DND-41 (cell line): ENCODE data around the gene AK8.
A peak's percentile ranks its signal among the peaks of the same experiment; 100 is the strongest.

ENCODE experiments used
- ATAC-seq: fragments of 200-7000 bp; cut with Tn5 transposase; 3 replicates; pipeline ENCODE4 v1.9.1; 2021; ENCODE audit warnings: low read depth; ENCODE audit not compliant: insufficient read depth
- DNase-seq: peaks from one replicate; pipeline ENCODE4 v3.0.0-alpha.2; 2020
- H2AFZ ChIP-seq: 2 replicates; pipeline ENCODE4 v1.6.0; 2012; ENCODE audit warnings: low read depth, low read length
- H3K27ac ChIP-seq: 2 replicates; pipeline ENCODE4 v1.5.1; 2012; ENCODE audit warnings: low read length, inconsistent platforms
- H3K27me3 ChIP-seq: fragments of 200-600 bp; sonication (generic); 2 replicates; pipeline ENCODE4 v1.6.0; 2012; ENCODE audit warnings: low read length, mild to moderate bottlenecking, inconsistent platforms; ENCODE audit not compliant: insufficient read depth, poor library complexity
- H3K36me3 ChIP-seq: 2 replicates; pipeline ENCODE4 v1.5.1; 2012; ENCODE audit warnings: low read length, inconsistent platforms; ENCODE audit not compliant: insufficient read depth
- H3K4me1 ChIP-seq: 2 replicates; pipeline ENCODE4 v1.5.1; 2012; ENCODE audit warnings: mild to moderate bottlenecking, low read length; ENCODE audit not compliant: insufficient read depth
- H3K4me2 ChIP-seq: 2 replicates; pipeline ENCODE4 v1.6.0; 2012; ENCODE audit warnings: mild to moderate bottlenecking, moderate library complexity, low read length, inconsistent platforms; ENCODE audit not compliant: insufficient read depth
- H3K4me3 ChIP-seq, 2 experiments: fragments of 200-600 bp in 1 of 2; shearing (Covaris generic) in 1 of 2; 2 replicates each; pipeline ENCODE4 v1.5.1; 2012 to 2016; ENCODE audit warnings: inconsistent platforms in 2 of 2, low read length in 2 of 2, mild to moderate bottlenecking in 2 of 2, low read depth in 1 of 2, moderate library complexity in 1 of 2
- H3K79me2 ChIP-seq: 2 replicates; pipeline ENCODE4 v1.6.0; 2012; ENCODE audit warnings: low read length, inconsistent platforms; ENCODE audit not compliant: insufficient read depth
- H3K9ac ChIP-seq: 2 replicates; pipeline ENCODE4 v1.6.0; 2012; ENCODE audit warnings: low read depth, mild to moderate bottlenecking, inconsistent platforms, low read length, moderate library complexity
- H3K9me3 ChIP-seq: 2 replicates; pipeline ENCODE4 v1.5.1; 2012; ENCODE audit warnings: low read length, moderate library complexity, mild to moderate bottlenecking, inconsistent platforms; ENCODE audit not compliant: insufficient read depth, severe bottlenecking
- H4K20me1 ChIP-seq: 2 replicates; pipeline ENCODE4 v1.6.0; 2012; ENCODE audit warnings: low read length; ENCODE audit not compliant: insufficient read depth
- EZH2 ChIP-seq: IDR thresholded peaks from 3 replicates; pipeline ENCODE4 v1.6.1; 2012; ENCODE audit warnings: borderline replicate concordance, low read depth, mild to moderate bottlenecking, moderate library complexity, low read length, inconsistent platforms; ENCODE audit not compliant: severe bottlenecking
- TF ChIP-seq, protein P1 (sequence below): IDR thresholded peaks from 2 replicates; pipeline ENCODE4 v1.5.1; 2012; ENCODE audit warnings: borderline replicate concordance, low read length, moderate library complexity, mild to moderate bottlenecking; ENCODE audit not compliant: poor library complexity, severe bottlenecking; ENCODE audit errors: extremely low read depth

AK8 gene

GRCh38 chr9:132903574-132904492 is 25.7 kb upstream of the AK8 start:
- DNase-seq: no peak
- H3K36me3 ChIP-seq: peaks cover 61% of the 10 kb centered on the region

DNA sequence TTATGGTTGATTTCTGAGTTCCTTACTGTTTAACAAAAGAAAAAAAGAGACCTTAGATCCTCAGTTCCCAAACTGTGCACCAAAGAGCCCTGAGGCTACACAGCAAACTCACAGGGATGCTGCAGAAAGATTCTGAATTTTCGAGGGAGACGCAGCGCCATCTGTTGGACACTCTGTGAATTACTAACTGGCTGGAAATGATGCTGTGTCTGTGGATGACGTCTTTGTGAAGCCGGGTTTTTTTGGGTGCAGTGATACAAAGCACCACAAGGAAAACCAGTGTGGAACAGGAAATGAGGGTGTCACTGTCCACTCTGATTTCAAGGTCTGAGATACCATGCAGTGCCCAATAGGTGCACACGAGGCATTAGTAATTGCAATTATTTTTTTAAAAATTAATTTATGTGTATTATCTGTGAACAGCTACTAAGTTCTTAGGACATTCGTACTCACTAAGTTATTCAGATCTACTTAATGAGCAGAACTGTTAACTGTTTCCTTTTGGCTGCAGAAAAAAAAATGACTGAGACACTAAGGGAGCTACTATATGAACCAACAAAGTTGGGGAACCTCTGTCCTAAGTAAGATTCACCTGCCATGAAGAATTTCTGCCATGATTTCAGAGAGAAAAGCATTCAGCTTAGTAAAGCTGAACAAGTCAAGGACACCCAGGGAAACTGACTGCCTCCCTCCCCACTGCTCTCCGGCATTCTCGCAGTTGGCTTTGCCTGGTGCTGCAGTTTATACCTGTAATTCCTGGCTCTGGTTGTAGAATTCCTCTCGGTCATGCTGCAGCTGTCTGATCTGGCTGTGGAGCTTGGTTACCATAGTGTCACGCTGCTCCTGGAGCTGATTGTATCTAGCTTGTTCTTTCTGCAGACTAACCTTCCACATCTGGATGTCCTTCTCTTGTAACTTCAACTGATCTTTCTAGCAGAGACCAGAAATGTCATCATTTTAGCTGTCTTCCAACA is 24.1 kb upstream of the AK8 start:
- no peak for TF ChIP-seq EZH2
- TF ChIP-seq, protein P1, sequence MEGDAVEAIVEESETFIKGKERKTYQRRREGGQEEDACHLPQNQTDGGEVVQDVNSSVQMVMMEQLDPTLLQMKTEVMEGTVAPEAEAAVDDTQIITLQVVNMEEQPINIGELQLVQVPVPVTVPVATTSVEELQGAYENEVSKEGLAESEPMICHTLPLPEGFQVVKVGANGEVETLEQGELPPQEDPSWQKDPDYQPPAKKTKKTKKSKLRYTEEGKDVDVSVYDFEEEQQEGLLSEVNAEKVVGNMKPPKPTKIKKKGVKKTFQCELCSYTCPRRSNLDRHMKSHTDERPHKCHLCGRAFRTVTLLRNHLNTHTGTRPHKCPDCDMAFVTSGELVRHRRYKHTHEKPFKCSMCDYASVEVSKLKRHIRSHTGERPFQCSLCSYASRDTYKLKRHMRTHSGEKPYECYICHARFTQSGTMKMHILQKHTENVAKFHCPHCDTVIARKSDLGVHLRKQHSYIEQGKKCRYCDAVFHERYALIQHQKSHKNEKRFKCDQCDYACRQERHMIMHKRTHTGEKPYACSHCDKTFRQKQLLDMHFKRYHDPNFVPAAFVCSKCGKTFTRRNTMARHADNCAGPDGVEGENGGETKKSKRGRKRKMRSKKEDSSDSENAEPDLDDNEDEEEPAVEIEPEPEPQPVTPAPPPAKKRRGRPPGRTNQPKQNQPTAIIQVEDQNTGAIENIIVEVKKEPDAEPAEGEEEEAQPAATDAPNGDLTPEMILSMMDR: peak; percentile 91
- Histone ChIP-seq H3K4me2 (no peak overlapping the region), H3K9ac (no peak overlapping the region), H3K4me1 (peaks cover 8% of the 10 kb centered on the region), H3K9me3 (no peaks in the 10 kb centered on the region), H3K4me3 (no peak overlapping the region), H3K27ac (0 out of 2 replicates have a peak overlapping the region, but pooled peaks have one; percentile 56), H2AFZ (no peak overlapping the region), H3K36me3 (peaks cover 69% of the 10 kb centered on the region), H4K20me1 (no peaks in the 10 kb centered on the region), H3K27me3 (no peaks in the 10 kb centered on the region), H3K79me2 (no peaks in the 10 kb centered on the region)
- DNase-seq: peak; percentile 85
- peak; percentile 94 for ATAC-seq

More at GRCh38 chr9:132903574-132904492, 25.7 kb upstream of the AK8 start:
- no peak overlapping the region for H3K4me3 ChIP-seq
- H3K9me3 ChIP-seq: no peaks in the 10 kb centered on the region
- no peak for ATAC-seq
- no peaks in the 10 kb centered on the region for H3K79me2 ChIP-seq
- no peak overlapping the region for H3K27ac ChIP-seq
- no peaks in the 10 kb centered on the region for H4K20me1 ChIP-seq
- peaks cover 8% of the 10 kb centered on the region for H3K4me1 ChIP-seq
- no peak overlapping the region for H2AFZ ChIP-seq
- H3K27me3 ChIP-seq: no peaks in the 10 kb centered on the region
- no peak overlapping the region for H3K9ac ChIP-seq
- TF ChIP-seq, protein P1: no peak
- no peak for TF ChIP-seq EZH2
- no peak overlapping the region for H3K4me2 ChIP-seq

DNA sequence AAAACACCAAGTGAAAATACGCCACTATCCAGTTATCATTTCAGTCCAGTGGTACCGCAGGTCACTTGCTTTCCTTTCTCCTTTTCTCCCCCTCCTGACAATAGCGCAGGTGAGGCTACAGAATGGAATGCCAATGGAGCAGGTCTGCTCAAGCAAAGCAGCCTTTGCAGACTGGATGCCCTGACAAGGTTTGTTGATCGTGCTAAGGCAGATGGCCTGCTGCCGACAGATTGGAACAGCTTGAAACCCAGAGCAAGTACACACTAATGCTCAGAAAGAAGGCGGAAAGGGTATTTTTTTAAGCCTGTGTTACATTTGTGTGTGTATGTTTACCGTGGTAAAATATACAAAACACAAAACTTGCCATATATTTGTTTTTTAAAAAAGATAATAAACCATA is 20.0 kb upstream of the AK8 start:
- TF ChIP-seq, protein P1: no peak
- TF ChIP-seq EZH2: no peak
- Histone ChIP-seq H3K4me1 (peaks cover 8% of the 10 kb centered on the region), H3K27ac (no peak overlapping the region), H4K20me1 (no peaks in the 10 kb centered on the region), H3K79me2 (no peaks in the 10 kb centered on the region), H3K9me3 (no peaks in the 10 kb centered on the region), H2AFZ (no peak overlapping the region), H3K36me3 (peaks cover 66% of the 10 kb centered on the region), H3K9ac (no peak overlapping the region), H3K4me3 (no peak overlapping the region), H3K27me3 (no peaks in the 10 kb centered on the region), H3K4me2 (no peak overlapping the region)
- no peak for DNase-seq
- no peak for ATAC-seq
